B cell (primary cell): ENCODE data around the gene KRT82. TPM values are rescaled to one million over a fixed set of nuclear protein-coding genes. Genes with fewer than 3 reads are reported as not detected.

Experiments
- ATAC-seq: fragments of 200-7000 bp; cut with Tn5 transposase; one replicate; pipeline ENCODE4 v1.10.0; 2021; ENCODE audit warnings: low read depth, mild to moderate bottlenecking, moderate number of reproducible peaks, moderate library complexity
- CTCF ChIA-PET: fragments of 350-600 bp; sonication (Branson Sonifier 250); formaldehyde crosslinking; loops from one replicate; lab custom pipeline; 2021; ENCODE audit warnings: antibody characterized with exemption, inconsistent platforms; lab: Charles Lee
- POLR2A ChIA-PET: fragments of 350-600 bp; sonication (Branson Sonifier 250); formaldehyde crosslinking; loops from one replicate; lab custom pipeline; 2021; ENCODE audit warnings: antibody characterized with exemption; lab: Charles Lee
- DNase-seq: peaks from one replicate; pipeline ENCODE4 v3.0.0; 2013
- H2AFZ ChIP-seq: 2 replicates; pipeline ENCODE4 v1.6.1; 2012; ENCODE audit warnings: mild to moderate bottlenecking, low read depth, low read length; ENCODE audit not compliant: insufficient read depth, poor library complexity, severe bottlenecking
- H3K27ac ChIP-seq, 2 donors: 1 replicate in 1 of 2; 2 replicates in 1 of 2; pipeline ENCODE4 v1.5.1; 2012 to 2013; ENCODE audit warnings: low read length in 2 of 2, mild to moderate bottlenecking in 2 of 2, moderate library complexity in 1 of 2
- H3K27me3 ChIP-seq, 4 experiments: fragments of 200-600 bp in 1 of 4; sonication (generic) in 1 of 4; replicated peaks in 1 of 4; 1 replicate in 2 of 4; 2 replicates in 2 of 4; pipeline versions ENCODE4 v1.6.1 to v1.7.0; 2013 to 2016; ENCODE audit warnings: low read length in 3 of 4, mild to moderate bottlenecking in 2 of 4, mixed read lengths in 1 of 4, moderate library complexity in 1 of 4; ENCODE audit not compliant: insufficient read depth in 4 of 4, control insufficient read depth in 3 of 4; ENCODE audit errors: control extremely low read depth in 1 of 4
- H3K36me3 ChIP-seq, 2 experiments: replicated peaks in 1 of 2; 1 replicate in 1 of 2; 2 replicates in 1 of 2; pipeline versions ENCODE4 v1.6.1 to v1.7.1; 2013; ENCODE audit warnings: low read length in 1 of 2; ENCODE audit not compliant: insufficient read depth in 2 of 2, control insufficient read depth in 1 of 2; ENCODE audit errors: control extremely low read depth in 1 of 2, extremely low read depth in 1 of 2
- H3K4me1 ChIP-seq, 2 donors: fragments of 200-600 bp in 1 of 2; sonication (generic) in 1 of 2; 1 replicate in 1 of 2; 2 replicates in 1 of 2; pipeline versions ENCODE4 v1.5.1 to v1.6.1; 2013 to 2017; ENCODE audit warnings: low read length in 2 of 2; ENCODE audit not compliant: control insufficient read depth in 2 of 2, insufficient read depth in 2 of 2
- H3K4me2 ChIP-seq: replicated peaks from 2 replicates; pipeline ENCODE3; 2012; ENCODE audit warnings: mild to moderate bottlenecking, low read depth, low read length; ENCODE audit not compliant: poor library complexity, severe bottlenecking
- H3K4me3 ChIP-seq, 5 experiments: fragments of 200-600 bp in 1 of 5; sonication (generic) in 1 of 5; 1 replicate in 3 of 5; 2 replicates in 2 of 5; pipeline versions ENCODE4 v1.5.1 to v1.7.0; 2011 to 2016; ENCODE audit warnings: low read length in 4 of 5, mild to moderate bottlenecking in 4 of 5, low read depth in 2 of 5, control low read depth in 1 of 5, moderate library complexity in 1 of 5; ENCODE audit not compliant: insufficient read depth in 1 of 5; ENCODE audit errors: control extremely low read depth in 1 of 5, extremely low read depth in 1 of 5
- H3K79me2 ChIP-seq: fragments of 200-600 bp; sonication (generic); one replicate; pipeline ENCODE4 v1.6.0; 2016; ENCODE audit warnings: low read length; ENCODE audit not compliant: control insufficient read depth, insufficient read depth
- H3K9ac ChIP-seq: fragments of 200-600 bp; sonication (generic); 2 replicates; pipeline ENCODE4 v1.6.1; 2017; ENCODE audit warnings: mild to moderate bottlenecking, low read length, moderate library complexity
- H3K9me3 ChIP-seq, 3 donors: one replicate each; pipeline versions ENCODE4 v1.6.1 to v1.7.1; 2013; ENCODE audit warnings: low read length in 2 of 3; ENCODE audit not compliant: control insufficient read depth in 2 of 3, insufficient read depth in 1 of 3; ENCODE audit errors: control extremely low read depth in 1 of 3
- H4K20me1 ChIP-seq: 2 replicates; pipeline ENCODE4 v1.6.0; 2012; ENCODE audit warnings: mild to moderate bottlenecking, low read length; ENCODE audit not compliant: insufficient read depth, control insufficient read depth, poor library complexity, severe bottlenecking
- H3K27ac Mint-ChIP-seq: one replicate; pipeline ENCODE4 v1.8.0; 2021; ENCODE audit warnings: mixed read lengths
- H3K27me3 Mint-ChIP-seq: one replicate; pipeline ENCODE4 v1.8.0; 2021; ENCODE audit warnings: mixed read lengths
- H3K4me1 Mint-ChIP-seq: one replicate; pipeline ENCODE4 v1.8.0; 2021; ENCODE audit warnings: mixed read lengths
- H3K4me3 Mint-ChIP-seq: one replicate; pipeline ENCODE4 v1.8.0; 2021; ENCODE audit warnings: mixed read lengths
- H3K9me3 Mint-ChIP-seq: one replicate; pipeline ENCODE4 v1.8.0; 2022; ENCODE audit warnings: mixed read lengths; ENCODE audit not compliant: insufficient read depth
- CTCF ChIP-seq: fragments of 200-600 bp; IDR thresholded peaks from one replicate; pipeline ENCODE4 v1.8.0; 2022; ENCODE audit warnings: antibody characterized with exemption, mild to moderate bottlenecking
- EZH2 ChIP-seq: IDR thresholded peaks from 2 replicates; pipeline ENCODE4 v1.6.1; 2012; ENCODE audit warnings: borderline replicate concordance, low read depth, mild to moderate bottlenecking, moderate library complexity, low read length; ENCODE audit not compliant: insufficient read depth, poor library complexity, severe bottlenecking
- WGBS: methylation state at CpG from one replicate; pipeline ENCODE4 v1.1.5; 2013; ENCODE audit warnings: missing lambda C conversion rate; ENCODE audit not compliant: insufficient coverage; 5-methylcytosine and 5-hydroxymethylcytosine counted together
- intact Hi-C: fragments of 100-400 bp; cut with micrococcal nuclease; formaldehyde crosslinking; loops from one replicate; pipeline ENCODE4 v1.10.0; 2022
- polyA plus RNA-seq: library from polyadenylated mRNA; depleted of rRNA; stranded (reverse); fragments of >200 nt; gene quantifications from 2 replicates; pipeline ENCODE4 v1.2.3, GENCODE V29; 2012
- total RNA-seq, 2 donors: library from RNA; stranded (reverse); fragments of 120-200 nt in 1 of 2; gene quantifications; 1 replicate in 1 of 2; 2 replicates in 1 of 2; pipeline versions ENCODE4 v1.2.3 to v1.2.4, GENCODE V29; 2013 to 2022

Gene KRT82
- total and polyA plus RNA-seq, 2 donors (not counting 1 experiment from before 2014, with no cell fraction given) = not detected

DNA sequence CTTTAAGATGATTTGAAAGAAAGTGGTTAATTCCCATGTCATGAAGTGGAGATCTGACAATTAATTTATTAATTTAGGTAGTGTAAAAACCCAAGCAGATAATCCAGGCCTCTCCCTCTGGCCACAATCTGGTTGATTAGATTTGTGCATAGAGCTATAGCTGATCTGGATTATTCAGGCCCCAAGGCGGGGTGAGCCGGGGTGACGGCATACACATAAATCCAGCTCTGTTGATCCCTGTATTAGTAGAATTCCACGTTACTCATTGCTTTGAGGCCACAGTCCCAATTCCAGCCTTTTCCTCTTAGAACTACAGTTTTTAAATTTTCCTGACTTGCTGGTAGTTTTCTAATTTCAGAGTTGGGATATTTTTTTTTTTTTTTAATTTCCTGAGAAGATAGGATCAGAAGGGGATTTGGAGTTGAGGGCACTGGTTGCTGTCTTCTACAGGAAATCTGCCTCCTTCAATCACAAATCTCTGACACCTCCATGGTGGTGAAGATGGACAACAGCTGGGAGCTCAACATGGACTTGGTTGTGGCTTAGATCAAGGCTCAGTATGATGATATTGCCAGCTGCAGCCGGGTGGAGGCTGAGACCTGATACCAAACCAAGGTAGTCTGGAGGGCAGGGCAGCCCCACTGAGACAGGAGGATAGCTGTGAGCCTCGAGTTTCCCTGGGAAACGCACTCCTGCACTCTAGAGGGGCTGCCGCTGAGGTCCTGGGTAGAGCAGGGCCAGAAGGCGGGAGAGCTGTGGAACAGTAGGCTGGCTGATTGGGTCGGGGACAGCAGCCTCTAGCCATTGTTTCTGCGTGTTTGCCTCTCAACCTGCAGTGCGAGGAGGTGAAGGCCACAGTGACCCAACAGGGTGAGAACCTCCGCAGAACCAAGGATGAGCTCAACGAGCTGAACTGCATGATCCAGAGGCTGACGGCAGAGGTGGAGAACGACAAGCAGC lies 58.3 kb downstream of the KRT82 start:
- ATAC-seq (no peak), DNase-seq (no peak)
- Mint-ChIP-seq H3K4me1 (peaks cover 3% of the 10 kb centered on the region), H3K27ac (no peak overlapping the region), H3K4me3 (no peak overlapping the region), H3K9me3 (no peaks in the 10 kb centered on the region), H3K27me3 (peaks cover 14% of the 10 kb centered on the region)
- 81% methylated on average over 12 of the region's 16 CpGs for WGBS
- H4K20me1 ChIP-seq = no peaks in the 10 kb centered on the region
- ChIA-PET POLR2A (no interaction called here), CTCF (interaction anchor here (0.5 kb wide), 1 partner anchor 71 kb away, joined by 3 read pairs; no protein-coding TSS in a partner anchor)
- H2AFZ ChIP-seq = no peak overlapping the region
- no peaks in the 10 kb centered on the region for H3K4me1 ChIP-seq
- peaks cover 0 to 9% (median 2%) of the 10 kb centered on the region in 4 experiments for H3K27me3 ChIP-seq
- H3K4me2 ChIP-seq = no peak overlapping the region
- no peak overlapping the region for H3K27ac ChIP-seq
- TF ChIP-seq CTCF = no peak
- TF ChIP-seq EZH2 = no peak
- no peaks in the 10 kb centered on the region for H3K36me3 ChIP-seq
- H3K9me3 ChIP-seq = peaks cover 0 to 7% (median 0%) of the 10 kb centered on the region in 3 donors
- no peak overlapping the region for H3K9ac ChIP-seq
- no peaks in the 10 kb centered on the region for H3K79me2 ChIP-seq
- intact Hi-C loops = no loop called here
- H3K4me3 ChIP-seq = no peak overlapping the region

- TF ChIP-seq CTCF (no peak), EZH2 (no peak)
- Mint-ChIP-seq H3K9me3 (no peaks in the 10 kb centered on the region), H3K4me3 (no peak overlapping the region), H3K27me3 (peaks cover 14% of the 10 kb centered on the region), H3K27ac (no peak overlapping the region), H3K4me1 (peaks cover 3% of the 10 kb centered on the region)
- no peak overlapping the region for H3K4me2 ChIP-seq
- no peaks in the 10 kb centered on the region for H3K79me2 ChIP-seq
- no peak overlapping the region for H3K9ac ChIP-seq
- no peak for ATAC-seq
- H3K27me3 ChIP-seq = peaks cover 0 to 6% (median 0%) of the 10 kb centered on the region in 4 experiments
- no peaks in the 10 kb centered on the region for H3K36me3 ChIP-seq
- whole genome bisulfite sequencing = 96% methylated on average over 5 of the region's 9 CpGs
- intact Hi-C loops = no loop called here
- H2AFZ ChIP-seq = no peak overlapping the region
- ChIA-PET POLR2A (no interaction called here), CTCF (no interaction called here)
- H3K4me1 ChIP-seq = no peaks in the 10 kb centered on the region
- DNase-seq = no peak
- H3K9me3 ChIP-seq = peaks cover 0 to 7% (median 0%) of the 10 kb centered on the region in 3 donors
- no peaks in the 10 kb centered on the region for H4K20me1 ChIP-seq
- no peak overlapping the region for H3K4me3 ChIP-seq
- no peak overlapping the region for H3K27ac ChIP-seq
Measured at GRCh38 chr12:52347016-52347415, 59.1 kb downstream of the KRT82 start.
